Embryonic facial prominence (tissue), 1 donor: ENCODE results near the gene PLEKHH1.

Experiments
- DNase-seq: peaks from one replicate; pipeline ENCODE4 v3.0.0-alpha.2; 2016; ENCODE audit errors: extremely low spot score

Gene PLEKHH1

GRCh38 chr14:67627519-67627918 is 94.4 kb downstream of the PLEKHH1 start:
- no peak for DNase-seq

- no peak for DNase-seq
Measured at GRCh38 chr14:67630186-67630585, 97.1 kb downstream of the PLEKHH1 start.

- DNase-seq = no peak
Measured at GRCh38 chr14:67630938-67631337, 97.8 kb downstream of the PLEKHH1 start.

- no peak for DNase-seq
Measured at GRCh38 chr14:67633451-67634147, 100.5 kb downstream of the PLEKHH1 start.

GRCh38 chr14:67636361-67636919 is 103.3 kb downstream of the PLEKHH1 start:
- no peak for DNase-seq

GRCh38 chr14:67638642-67639041 is 105.6 kb downstream of the PLEKHH1 start:
- DNase-seq = no peak
